8988T (cell line): ENCODE measurements around the gene NRP2.

Experiments used
- DNase-seq: peaks from one replicate; pipeline ENCODE4 v3.0.0; 2011

The NRP2 gene, protein sequence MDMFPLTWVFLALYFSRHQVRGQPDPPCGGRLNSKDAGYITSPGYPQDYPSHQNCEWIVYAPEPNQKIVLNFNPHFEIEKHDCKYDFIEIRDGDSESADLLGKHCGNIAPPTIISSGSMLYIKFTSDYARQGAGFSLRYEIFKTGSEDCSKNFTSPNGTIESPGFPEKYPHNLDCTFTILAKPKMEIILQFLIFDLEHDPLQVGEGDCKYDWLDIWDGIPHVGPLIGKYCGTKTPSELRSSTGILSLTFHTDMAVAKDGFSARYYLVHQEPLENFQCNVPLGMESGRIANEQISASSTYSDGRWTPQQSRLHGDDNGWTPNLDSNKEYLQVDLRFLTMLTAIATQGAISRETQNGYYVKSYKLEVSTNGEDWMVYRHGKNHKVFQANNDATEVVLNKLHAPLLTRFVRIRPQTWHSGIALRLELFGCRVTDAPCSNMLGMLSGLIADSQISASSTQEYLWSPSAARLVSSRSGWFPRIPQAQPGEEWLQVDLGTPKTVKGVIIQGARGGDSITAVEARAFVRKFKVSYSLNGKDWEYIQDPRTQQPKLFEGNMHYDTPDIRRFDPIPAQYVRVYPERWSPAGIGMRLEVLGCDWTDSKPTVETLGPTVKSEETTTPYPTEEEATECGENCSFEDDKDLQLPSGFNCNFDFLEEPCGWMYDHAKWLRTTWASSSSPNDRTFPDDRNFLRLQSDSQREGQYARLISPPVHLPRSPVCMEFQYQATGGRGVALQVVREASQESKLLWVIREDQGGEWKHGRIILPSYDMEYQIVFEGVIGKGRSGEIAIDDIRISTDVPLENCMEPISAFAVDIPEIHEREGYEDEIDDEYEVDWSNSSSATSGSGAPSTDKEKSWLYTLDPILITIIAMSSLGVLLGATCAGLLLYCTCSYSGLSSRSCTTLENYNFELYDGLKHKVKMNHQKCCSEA

DNA sequence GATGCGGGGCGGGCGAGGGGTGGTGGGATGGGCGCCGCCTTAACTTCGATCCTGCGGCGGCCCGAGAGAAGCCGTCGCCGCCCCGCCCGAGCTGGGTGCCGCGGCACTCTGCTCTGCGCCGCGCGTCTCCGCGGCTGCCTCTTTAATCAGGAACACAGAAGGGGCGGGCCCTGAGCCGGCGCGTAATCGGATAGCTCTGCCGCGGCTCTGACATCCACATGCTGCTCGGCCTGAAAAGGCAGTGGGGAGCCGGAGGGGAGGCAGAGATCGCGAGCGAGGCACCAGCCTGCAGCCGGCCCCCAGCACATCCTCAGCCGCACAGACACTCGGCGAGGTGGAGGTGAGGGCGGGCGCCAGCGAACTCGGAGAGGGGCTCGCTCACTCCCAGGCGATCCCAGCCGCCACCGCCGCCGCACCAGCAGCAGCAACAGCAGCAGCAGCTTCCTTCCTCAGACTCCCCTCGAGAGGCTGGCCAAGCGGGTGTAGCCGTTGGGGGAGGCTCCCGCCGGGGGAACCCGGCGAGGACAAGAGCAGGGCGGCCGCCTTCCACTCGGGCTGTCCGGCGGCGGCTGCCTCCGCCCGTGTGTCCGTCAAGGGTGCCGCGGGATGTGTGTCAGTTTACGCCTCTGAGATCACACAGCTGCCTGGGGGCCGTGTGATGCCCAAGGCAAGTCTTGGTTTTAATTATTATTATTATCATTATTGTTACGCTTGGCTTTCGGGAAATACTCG is at the start of gene NRP2:
TSS of gene NRP2 (plus strand) at position 263 of the 732 bp plus-strand sequence. CDS start 790 bp downstream, outside the sequence.
- peak; percentile 72 for DNase-seq

GRCh38 chr2:205633994-205634393 is 48.3 kb upstream of the NRP2 start:
- DNase-seq: no peak

DNA sequence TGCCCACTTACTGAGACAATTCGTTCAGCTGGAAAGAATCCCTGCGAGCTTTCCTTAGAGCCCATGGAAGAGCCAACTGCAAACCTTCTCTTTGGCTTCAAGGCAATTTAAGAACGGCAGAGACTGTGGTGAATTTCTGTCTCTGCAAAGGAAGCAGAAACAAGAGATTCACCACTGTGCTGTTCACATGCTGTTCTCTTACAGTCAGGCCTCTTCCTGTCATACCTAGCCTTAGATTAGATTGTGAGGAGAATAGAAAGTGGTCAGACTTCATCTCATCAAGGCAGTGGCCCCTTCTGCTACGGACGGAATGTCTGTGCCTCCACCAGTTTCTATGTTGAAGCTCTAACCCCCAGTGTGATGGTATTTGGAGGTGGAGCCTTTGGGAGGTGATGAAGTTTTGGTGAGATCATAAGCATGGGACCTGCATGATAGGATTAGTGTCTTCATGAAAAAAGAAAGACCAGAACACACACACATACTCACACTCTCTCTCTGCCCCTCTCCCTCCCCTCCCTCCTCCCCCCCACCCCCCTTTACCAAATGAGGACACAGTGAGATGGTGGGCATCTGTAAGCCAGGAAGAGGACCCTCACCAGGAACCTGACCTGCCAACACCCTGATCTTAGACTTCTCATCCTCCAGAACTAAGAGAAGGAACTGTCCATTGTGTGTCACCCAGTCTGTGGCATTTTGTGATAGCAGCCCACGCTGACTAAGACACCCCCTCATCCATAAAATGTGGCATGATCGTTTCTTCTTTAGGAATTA is 45.6 kb upstream of the NRP2 start:
- no peak for DNase-seq

GRCh38 chr2:205637320-205637602 is 45.0 kb upstream of the NRP2 start:
- DNase-seq: no peak

GRCh38 chr2:205637779-205638503 is 44.4 kb upstream of the NRP2 start:
- no peak for DNase-seq

- no peak for DNase-seq
These were observed 41.6 kb upstream of the NRP2 start for GRCh38 chr2:205640716-205641115.

- no peak for DNase-seq
These were observed 39.5 kb upstream of the NRP2 start for GRCh38 chr2:205642599-205643356.

DNA sequence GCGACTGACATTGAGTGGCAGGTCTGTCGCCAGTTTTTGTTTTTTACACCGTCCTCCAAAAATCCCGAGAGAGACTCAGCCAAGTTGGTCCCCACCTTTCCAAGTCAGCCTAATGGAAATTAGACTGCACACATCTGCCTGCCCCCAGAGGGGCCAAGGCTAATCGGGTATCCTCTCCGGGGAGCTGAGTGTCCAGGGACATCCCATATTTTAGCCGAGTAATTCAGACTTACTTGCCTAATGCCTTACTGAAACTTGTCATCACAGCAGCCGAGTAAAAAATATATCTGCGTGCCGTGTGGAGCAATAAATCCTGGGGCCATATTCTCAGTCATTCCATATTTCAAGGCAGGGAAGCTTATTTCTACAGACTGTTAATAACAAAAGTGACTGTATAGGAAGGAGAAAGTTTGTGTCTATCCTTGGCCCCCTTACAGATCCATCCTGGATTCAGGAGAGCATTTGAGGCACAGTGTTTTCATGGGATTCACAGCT is 38.9 kb upstream of the NRP2 start:
- DNase-seq: no peak

- DNase-seq: no peak
These were observed 38.3 kb upstream of the NRP2 start for GRCh38 chr2:205644018-205644417.

GRCh38 chr2:205646680-205647079 is 35.6 kb upstream of the NRP2 start:
- no peak for DNase-seq

DNA sequence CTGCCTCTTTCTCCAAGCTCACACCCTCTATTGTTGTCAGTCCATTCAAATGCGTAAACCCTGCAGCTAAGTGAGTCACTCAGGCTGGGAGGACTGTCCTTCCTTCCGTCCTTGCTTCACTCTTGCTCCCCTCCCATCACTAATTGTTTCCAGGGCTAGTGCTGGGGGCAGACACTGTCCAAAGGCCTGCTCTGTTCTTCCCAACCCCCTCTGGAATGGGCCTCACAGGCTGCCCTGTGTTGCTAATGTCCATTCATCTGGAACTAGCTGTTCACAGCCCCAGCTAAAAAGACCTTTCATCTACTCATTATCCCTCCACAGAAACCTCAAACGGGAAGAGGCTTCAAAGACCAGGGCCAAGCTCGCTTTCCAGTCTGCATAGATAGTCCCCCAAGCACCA is 31.9 kb upstream of the NRP2 start:
- no peak for DNase-seq

GRCh38 chr2:205650931-205651330 is 31.4 kb upstream of the NRP2 start:
- DNase-seq: no peak

DNA sequence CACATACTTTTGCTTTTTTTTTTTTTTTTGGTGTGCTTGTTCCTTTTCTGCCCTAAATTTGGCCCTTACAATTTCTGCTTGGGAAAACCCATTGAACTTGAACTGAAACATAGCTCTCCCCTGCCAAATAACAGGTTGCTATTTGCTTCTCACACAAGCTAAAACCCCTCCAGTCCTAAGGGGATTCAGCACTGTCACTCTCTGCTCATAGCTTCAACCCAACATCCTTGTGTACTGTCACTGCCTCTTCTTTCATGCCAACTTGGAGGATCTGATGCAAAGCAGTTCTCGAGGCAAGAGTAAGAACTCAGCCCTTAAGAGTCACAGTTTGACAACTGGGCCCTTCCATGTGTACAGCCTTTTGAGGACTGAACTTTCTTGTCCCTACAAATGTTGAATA is 30.6 kb upstream of the NRP2 start:
- no peak for DNase-seq

GRCh38 chr2:205654878-205655605 is 27.3 kb upstream of the NRP2 start:
- DNase-seq: peak; percentile 27

DNA sequence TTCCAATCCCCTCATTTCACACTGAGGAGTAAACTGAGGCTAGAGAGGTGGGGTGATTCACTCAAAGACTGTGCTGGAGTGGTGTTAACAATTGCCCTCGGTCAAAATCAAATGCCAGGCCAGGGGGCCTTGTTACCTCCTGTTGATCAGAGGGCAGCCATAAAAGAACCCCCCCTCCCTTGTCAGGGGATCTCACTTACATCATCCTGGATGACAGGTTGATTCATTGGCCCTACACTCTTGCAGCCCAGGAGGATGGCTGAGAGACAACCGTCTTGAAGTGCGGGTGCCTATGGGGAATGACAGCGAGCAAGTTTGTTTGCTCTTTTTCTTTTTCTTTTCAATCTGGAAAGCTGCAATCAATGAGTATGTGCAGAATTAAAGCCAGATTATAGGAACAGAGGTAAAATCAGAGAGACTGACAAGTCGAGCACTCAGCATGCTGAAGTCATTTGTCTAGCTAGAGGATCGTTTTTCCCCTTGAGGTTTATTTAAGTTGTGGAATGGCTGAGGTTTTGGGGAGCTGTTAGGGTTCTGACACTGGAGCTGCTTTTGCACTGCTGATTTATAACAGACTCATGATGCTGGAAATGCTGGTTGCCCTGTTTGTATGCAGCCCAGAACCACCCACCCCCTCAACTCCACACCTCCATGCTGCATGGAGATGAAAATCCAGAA is 26.4 kb upstream of the NRP2 start:
- no peak for DNase-seq

- no peak for DNase-seq
These were observed 25.8 kb upstream of the NRP2 start for GRCh38 chr2:205656461-205656860.

GRCh38 chr2:205656941-205657340 is 25.4 kb upstream of the NRP2 start:
- no peak for DNase-seq

- DNase-seq: no peak
These were observed 24.7 kb upstream of the NRP2 start for GRCh38 chr2:205657579-205657978.

- no peak for DNase-seq
These were observed 24.2 kb upstream of the NRP2 start for GRCh38 chr2:205658068-205658467.

DNA sequence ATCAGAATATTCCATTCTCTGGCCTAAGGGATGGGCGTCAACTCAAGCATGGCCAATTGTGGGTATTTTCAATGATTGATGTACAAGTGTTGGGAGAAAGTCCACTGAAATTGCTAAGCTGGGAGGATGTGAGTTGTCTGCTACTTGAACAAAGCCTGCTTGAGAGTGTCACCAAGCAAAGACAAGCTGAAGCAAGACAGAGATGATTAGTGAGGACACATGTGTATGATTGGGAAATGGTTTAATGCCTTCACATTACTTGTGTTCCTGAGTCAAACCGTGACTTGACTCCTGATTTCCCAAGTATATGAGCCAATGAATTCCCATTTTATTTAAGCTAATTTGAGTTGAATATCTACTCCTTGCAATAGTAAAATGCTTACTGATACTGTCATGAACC is 23.7 kb upstream of the NRP2 start:
- no peak for DNase-seq
